Heart right ventricle (tissue), 16 donors: ENCODE results near the gene KIF3A. TPM values are rescaled to one million over a fixed set of nuclear protein-coding genes. Genes with fewer than 3 reads are reported as not detected.

Experiments used
- ATAC-seq, 8 donors: fragments of 200-7000 bp; cut with Tn5 transposase; one replicate each; pipeline ENCODE4 v1.9.1; 2020; ENCODE audit warnings: mild to moderate bottlenecking in 8 of 8, moderate library complexity in 8 of 8, moderate number of reproducible peaks in 1 of 8
- DNase-seq, 2 donors: peaks; one replicate each; pipeline ENCODE4 v3.0.0-alpha.2; 2020
- H3K27ac ChIP-seq, 10 donors: fragments of 200-600 bp; sonication (generic) in 2 of 10; one replicate each; pipeline versions ENCODE4 v1.5.0 to v1.8.0; 2020 to 2022; ENCODE audit warnings: mild to moderate bottlenecking in 3 of 10
- H3K27me3 ChIP-seq, 7 donors: fragments of 200-600 bp; one replicate each; pipeline ENCODE4 v1.8.0; 2021 to 2022; ENCODE audit warnings: mild to moderate bottlenecking in 2 of 7
- H3K36me3 ChIP-seq, 9 donors: fragments of 200-600 bp; sonication (generic) in 1 of 9; one replicate each; pipeline versions ENCODE4 v1.5.0 to v1.8.0; 2020 to 2022; ENCODE audit warnings: mild to moderate bottlenecking in 2 of 9
- H3K4me1 ChIP-seq, 9 donors: fragments of 200-600 bp; sonication (generic) in 1 of 9; one replicate each; pipeline versions ENCODE4 v1.5.0 to v1.8.0; 2020 to 2022; ENCODE audit warnings: mild to moderate bottlenecking in 4 of 9
- H3K4me3 ChIP-seq, 10 donors: fragments of 200-600 bp; sonication (generic) in 2 of 10; one replicate each; pipeline versions ENCODE4 v1.5.0 to v1.8.0; 2020 to 2022; ENCODE audit warnings: mild to moderate bottlenecking in 7 of 10, moderate library complexity in 2 of 10
- H3K9me3 ChIP-seq, 11 donors: fragments of 200-600 bp in 10 of 11; sonication (generic) in 2 of 11; one replicate each; pipeline versions ENCODE4 v1.5.0 to v1.8.0; 2013 to 2022; ENCODE audit warnings: mild to moderate bottlenecking in 2 of 11, control low read depth in 1 of 11, moderate library complexity in 1 of 11
- WGBS, 2 donors: extraction: QIAGEN DNeasy Blood & Tissue Kit; methylation state at CpG; one replicate each; pipeline ENCODE4 v1.1.7; 2013; ENCODE audit warnings: inconsistent platforms in 1 of 2; 5-methylcytosine and 5-hydroxymethylcytosine counted together
- intact Hi-C, 10 donors: fragments of 100-400 bp; cut with DNase I; formaldehyde crosslinking; loops; one replicate each; pipeline versions ENCODE4 v1.11.1 to v1.14.2; 2022
- polyA plus RNA-seq, 2 donors: library from polyadenylated mRNA; stranded (reverse); fragments of 200-250 nt; gene quantifications; one replicate each; pipeline ENCODE4 v1.2.3, GENCODE V29; 2013
- total RNA-seq, 10 donors: library from RNA; stranded (reverse); fragmentation: NEBNext Ultra II Directional in 3 of 10; extraction: Animal tissue kit (Norgen Biotek cat#: 25700) in 3 of 10; gene quantifications; one replicate each; pipeline versions ENCODE4 v1.2.1 to v1.2.4, GENCODE V29; 2021 to 2023
- TF ChIP-seq, protein P1 (sequence below), 9 donors: fragments of 200-600 bp; sonication (generic) in 2 of 9; IDR thresholded peaks; one replicate each; pipeline versions ENCODE4 v1.5.0 to v1.8.0; 2021 to 2022; ENCODE audit warnings: antibody characterized with exemption in 9 of 9, mild to moderate bottlenecking in 5 of 9, moderate library complexity in 1 of 9
- donor health status: Arrhythmogenic right ventricular cardiomyopathy.
- donor health status: ischemic (EF 13 %, LVEDD 7.1; RV severe dilation, severe dysfunction).
- donor health status: healthy with polysubstance abuse.
- donor health status: DM: no; HTN: yes; CAD: no.
- donor health status: DM: no; HTN: no; CAD: no.
- donor health status: ischemic (EF 25% LVEDD 6.9; RV normal size, moderate dysfunction).
- donor health status: ischemic (EF 25% LVEDD 5.7; RV mildly dilated, moderate dysfunction).
- donor health status: healthy.
- donor health status: DM: yes; HTN: yes; CAD: no.
- donor health status: Ischemic cardiomyopathy.
- donor health status: ischemic (EF 35%, LVEDD 5.7; RV mildly dilated, moderate dysfunction).
- donor health status: nonischemic (EF 11% LVEDD 7.7; RV severe dilation, severe dysfunction).
- donor health status: DM: yes; HTN: yes; CAD: no.
- donor health status: PGD.
- donor health status: ischemic (EF 29% LVEDD 5.4; RV normal size, mild dysfunction).
- donor health status: nonischemic (EF 23%, LVEDD 6.1; RV moderate dilation, normal function).

KIF3A gene
- total and polyA plus RNA-seq, 12 donors, result 2.2 to 18.6 (median 12.5) TPM

GRCh38 chr5:132773601-132774355 lies 36.4 kb upstream of the KIF3A start:
- H3K27me3 ChIP-seq, result peaks cover 0 to 21% (median 0%) of the 10 kb centered on the region in 7 donors
- DNase-seq (no peak), ATAC-seq (no peak)
- WGBS, 2 donors, result 74 to 78% methylated on average over 12 of the region's 12 CpGs
- peaks cover 13 to 84% (median 66%) of the 10 kb centered on the region in 9 donors for H3K4me1 ChIP-seq
- peak overlapping the region in 7 of 10 donors; percentile 1 to 91 (median 15) for H3K27ac ChIP-seq
- TF ChIP-seq, protein P1, sequence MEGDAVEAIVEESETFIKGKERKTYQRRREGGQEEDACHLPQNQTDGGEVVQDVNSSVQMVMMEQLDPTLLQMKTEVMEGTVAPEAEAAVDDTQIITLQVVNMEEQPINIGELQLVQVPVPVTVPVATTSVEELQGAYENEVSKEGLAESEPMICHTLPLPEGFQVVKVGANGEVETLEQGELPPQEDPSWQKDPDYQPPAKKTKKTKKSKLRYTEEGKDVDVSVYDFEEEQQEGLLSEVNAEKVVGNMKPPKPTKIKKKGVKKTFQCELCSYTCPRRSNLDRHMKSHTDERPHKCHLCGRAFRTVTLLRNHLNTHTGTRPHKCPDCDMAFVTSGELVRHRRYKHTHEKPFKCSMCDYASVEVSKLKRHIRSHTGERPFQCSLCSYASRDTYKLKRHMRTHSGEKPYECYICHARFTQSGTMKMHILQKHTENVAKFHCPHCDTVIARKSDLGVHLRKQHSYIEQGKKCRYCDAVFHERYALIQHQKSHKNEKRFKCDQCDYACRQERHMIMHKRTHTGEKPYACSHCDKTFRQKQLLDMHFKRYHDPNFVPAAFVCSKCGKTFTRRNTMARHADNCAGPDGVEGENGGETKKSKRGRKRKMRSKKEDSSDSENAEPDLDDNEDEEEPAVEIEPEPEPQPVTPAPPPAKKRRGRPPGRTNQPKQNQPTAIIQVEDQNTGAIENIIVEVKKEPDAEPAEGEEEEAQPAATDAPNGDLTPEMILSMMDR (IDR thresholded peaks at IDR 0.05), result no peak
- H3K4me3 ChIP-seq, result no peak overlapping the region
- H3K36me3 ChIP-seq, result no peaks in the 10 kb centered on the region
- intact Hi-C loops, result loop anchor here in 2 of 10 donors (2.0 to 5.0 kb wide), 3 partner anchors 27 to 44 kb away; partner anchors contain the start of genes CCNI2 (in 1 of the 2) and KIF3A (in 1 of the 2)
- H3K9me3 ChIP-seq, result no peaks in the 10 kb centered on the region

DNA sequence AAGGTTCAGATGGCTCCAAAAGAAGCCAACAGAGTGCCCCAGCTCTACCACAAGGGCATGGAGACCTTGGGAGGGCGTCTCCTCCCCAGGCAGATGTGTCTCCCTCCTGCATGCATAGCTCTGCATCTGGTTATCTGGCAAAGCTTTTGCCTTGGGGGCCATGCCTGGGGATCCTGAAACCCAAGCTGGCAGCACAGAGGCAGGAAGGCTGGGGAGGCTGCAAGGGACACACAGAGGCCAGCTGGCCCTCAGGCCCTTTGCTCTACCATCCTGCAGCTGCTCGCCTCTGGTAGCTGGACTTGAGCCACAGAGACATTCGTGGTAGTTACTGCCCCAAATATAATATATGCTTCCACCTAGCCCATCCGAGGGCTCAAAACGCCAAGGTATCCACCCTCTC lies 35.8 kb upstream of the KIF3A start:
- 80 to 85% methylated on average over 5 of the region's 5 CpGs for WGBS, 2 donors
- H3K9me3 ChIP-seq, result no peaks in the 10 kb centered on the region
- H3K4me1 ChIP-seq, result peaks cover 15 to 87% (median 70%) of the 10 kb centered on the region in 9 donors
- no peak for DNase-seq
- H3K27me3 ChIP-seq, result peaks cover 0 to 14% (median 0%) of the 10 kb centered on the region in 7 donors
- TF ChIP-seq, protein P1 (IDR thresholded peaks at IDR 0.05), result no peak
- no peak overlapping the region for H3K4me3 ChIP-seq
- no peak for ATAC-seq
- no peaks in the 10 kb centered on the region for H3K36me3 ChIP-seq
- H3K27ac ChIP-seq, result peak overlapping the region in 7 of 10 donors; percentile 1 to 91 (median 69)
- intact Hi-C loops, result loop anchor here in 1 of 10 donors (5.0 kb wide), 2 partner anchors 36 to 44 kb away; partner anchors contain the start of gene KIF3A

DNA sequence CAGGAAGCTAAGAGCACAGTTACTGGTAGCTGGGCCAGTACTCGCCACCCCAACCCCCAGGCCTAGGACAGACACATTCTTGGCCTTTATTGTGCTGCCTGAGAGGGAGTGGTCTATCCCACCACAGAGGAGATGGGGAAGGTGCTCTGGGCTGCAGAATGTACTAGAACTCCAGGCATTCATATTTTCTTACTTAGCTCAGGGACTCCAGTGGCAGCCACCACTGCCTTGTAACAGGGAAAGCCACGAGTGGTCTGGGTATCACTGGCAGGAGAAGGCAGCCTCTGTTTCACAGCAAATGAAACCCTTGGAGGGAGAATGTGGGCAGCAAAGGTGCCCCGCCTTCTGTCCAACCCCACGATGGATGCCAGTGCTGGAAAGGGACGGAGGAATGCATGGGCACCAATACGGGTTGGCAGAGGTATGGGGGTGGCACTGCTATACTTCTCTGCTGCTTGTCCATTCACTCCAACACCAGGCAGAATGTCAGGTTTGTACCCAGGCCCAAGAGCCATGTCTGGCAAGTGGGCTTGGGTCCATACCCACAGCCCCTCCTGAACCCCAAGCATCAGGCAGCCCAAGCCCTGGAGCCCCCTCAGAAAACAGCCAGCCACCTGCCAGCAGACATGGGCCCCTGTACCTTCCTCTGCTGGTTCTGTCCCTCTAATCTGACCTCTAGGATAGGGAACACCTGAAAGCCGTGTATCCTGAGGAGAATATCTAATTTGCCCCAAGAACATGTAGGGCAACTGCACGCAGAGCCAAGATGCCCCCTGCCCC lies 35.1 kb upstream of the KIF3A start:
- Histone ChIP-seq H3K36me3 (no peaks in the 10 kb centered on the region), H3K27me3 (peaks cover 0 to 8% (median 0%) of the 10 kb centered on the region in 7 donors), H3K4me1 (peaks cover 18 to 86% (median 72%) of the 10 kb centered on the region in 9 donors), H3K27ac (peak overlapping the region in 9 of 10 donors; percentile 13 to 91 (median 69)), H3K9me3 (no peaks in the 10 kb centered on the region), H3K4me3 (no peak overlapping the region)
- TF ChIP-seq, protein P1 (IDR thresholded peaks at IDR 0.05), result no peak
- intact Hi-C loops, result loop anchor here in 1 of 10 donors (5.0 kb wide), 2 partner anchors 35 to 45 kb away; partner anchors contain the start of gene KIF3A
- DNase-seq (no peak), ATAC-seq (peak in 1 of 8 donors; percentile 33)
- WGBS, 2 donors, result 47 to 77% methylated on average over 8 of the region's 8 CpGs

DNA sequence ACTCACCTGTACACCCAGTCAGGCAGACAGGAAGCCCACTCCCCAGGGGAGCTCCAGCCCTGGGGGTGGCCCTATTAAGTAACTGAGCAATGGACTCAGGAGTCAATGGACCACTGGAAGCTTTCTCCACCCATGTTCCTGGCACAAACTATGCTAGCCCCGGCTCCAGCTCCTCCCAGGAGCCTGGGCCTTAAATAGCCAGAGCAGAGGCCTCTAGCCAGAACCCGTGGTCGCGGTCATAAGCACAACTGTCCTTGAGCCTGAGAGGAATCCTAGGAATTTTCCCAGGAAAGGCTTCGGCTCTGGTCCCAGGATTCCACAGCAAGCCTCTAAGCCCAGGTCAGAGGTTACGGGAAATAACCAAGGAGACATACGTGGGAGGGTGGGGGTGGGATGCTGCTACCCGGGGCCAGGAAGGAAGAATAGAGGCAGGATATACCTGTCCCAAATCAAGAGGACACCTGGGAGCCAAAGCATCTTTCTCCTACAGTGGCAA lies 34.2 kb upstream of the KIF3A start:
- intact Hi-C loops, result loop anchor here in 1 of 10 donors (5.0 kb wide), 2 partner anchors 34 to 46 kb away; partner anchors contain the start of gene KIF3A
- 18 to 19% methylated on average over 8 of the region's 8 CpGs for WGBS, 2 donors
- peak overlapping the region in 9 of 10 donors; percentile 13 to 91 (median 74) for H3K27ac ChIP-seq
- no peak overlapping the region for H3K4me3 ChIP-seq
- peaks cover 25 to 96% (median 81%) of the 10 kb centered on the region in 9 donors for H3K4me1 ChIP-seq
- TF ChIP-seq, protein P1 (IDR thresholded peaks at IDR 0.05), result no peak
- DNase-seq (peak; percentile 43 to 63), ATAC-seq (peak; percentile 42 to 72 (median 58))
- no peaks in the 10 kb centered on the region for H3K9me3 ChIP-seq
- no peaks in the 10 kb centered on the region for H3K36me3 ChIP-seq
- H3K27me3 ChIP-seq, result peaks cover 0 to 5% (median 0%) of the 10 kb centered on the region in 7 donors
